ENCODE data around the gene SBNO2. TPM values are rescaled to one million over a fixed set of nuclear protein-coding genes. Genes with fewer than 3 reads are reported as not detected.

SBNO2 gene
- total RNA-seq, 1 donor from 2014 or later, result 61.6 TPM

GRCh38 chr19:1109032-1109551 lies 65.0 kb downstream of the SBNO2 start:
- Mint-ChIP-seq H3K36me3 (ENCODE audit: unreplicated experiment) (peaks cover 3% of the 10 kb centered on the region), H3K27me3 (ENCODE audit: unreplicated experiment) (no peaks in the 10 kb centered on the region), H3K9me3 (ENCODE audit: unreplicated experiment) (no peaks in the 10 kb centered on the region), H3K4me3 (ENCODE audit: unreplicated experiment) (no peak overlapping the region), H3K27ac (ENCODE audit: unreplicated experiment) (no peak overlapping the region), H3K4me1 (ENCODE audit: unreplicated experiment) (peaks cover 29% of the 10 kb centered on the region)
- no peak for DNase-seq (ENCODE audit: extremely low spot score, unreplicated experiment)
- no peak for TF ChIP-seq CTCF (IDR thresholded peaks at IDR 0.05)

- Mint-ChIP-seq H3K4me1 (ENCODE audit: unreplicated experiment) (peaks cover 26% of the 10 kb centered on the region), H3K27ac (ENCODE audit: unreplicated experiment) (no peak overlapping the region), H3K4me3 (ENCODE audit: unreplicated experiment) (no peak overlapping the region)
Observed at GRCh38 chr19:1108291-1109031, 65.6 kb downstream of the SBNO2 start.

GRCh38 chr19:1107661-1108261 lies 66.3 kb downstream of the SBNO2 start:
- Mint-ChIP-seq H3K27me3 (ENCODE audit: unreplicated experiment) (no peaks in the 10 kb centered on the region), H3K4me3 (ENCODE audit: unreplicated experiment) (no peak overlapping the region), H3K27ac (ENCODE audit: unreplicated experiment) (no peak overlapping the region), H3K9me3 (ENCODE audit: unreplicated experiment) (no peaks in the 10 kb centered on the region), H3K36me3 (ENCODE audit: unreplicated experiment) (peaks cover 3% of the 10 kb centered on the region), H3K4me1 (ENCODE audit: unreplicated experiment) (peaks cover 28% of the 10 kb centered on the region)
- no peak for DNase-seq (ENCODE audit: extremely low spot score, unreplicated experiment)
- no peak for TF ChIP-seq CTCF (IDR thresholded peaks at IDR 0.05)

More at GRCh38 chr19:1108291-1109031, 65.6 kb downstream of the SBNO2 start:
- Mint-ChIP-seq H3K27me3 (ENCODE audit: unreplicated experiment) (no peaks in the 10 kb centered on the region), H3K36me3 (ENCODE audit: unreplicated experiment) (peaks cover 3% of the 10 kb centered on the region), H3K9me3 (ENCODE audit: unreplicated experiment) (no peaks in the 10 kb centered on the region)
- no peak for TF ChIP-seq CTCF (IDR thresholded peaks at IDR 0.05)
- no peak for DNase-seq (ENCODE audit: extremely low spot score, unreplicated experiment)

- H3K9me3 Mint-ChIP-seq (ENCODE audit: unreplicated experiment), result no peaks in the 10 kb centered on the region
- H3K36me3 Mint-ChIP-seq (ENCODE audit: unreplicated experiment), result peaks cover 3% of the 10 kb centered on the region
- no peak for DNase-seq (ENCODE audit: extremely low spot score, unreplicated experiment)
- TF ChIP-seq CTCF (IDR thresholded peaks at IDR 0.05), result peak; percentile 15
- no peaks in the 10 kb centered on the region for H3K27me3 Mint-ChIP-seq (ENCODE audit: unreplicated experiment)
- peaks cover 35% of the 10 kb centered on the region for H3K4me1 Mint-ChIP-seq (ENCODE audit: unreplicated experiment)
- H3K27ac Mint-ChIP-seq (ENCODE audit: unreplicated experiment), result no peak overlapping the region
- no peak overlapping the region for H3K4me3 Mint-ChIP-seq (ENCODE audit: unreplicated experiment)
Observed at GRCh38 chr19:1106841-1107660, 67.0 kb downstream of the SBNO2 start.

Measured in osteocyte (in vitro differentiated cells).